NCI-H524 (cell line): ENCODE data around the gene C9orf152.
"Not testable (repeated sequence)": the region's sequence is repeated elsewhere in the genome, so short reads cannot be mapped to it uniquely, and the experiment has no call there.

Experiments used
- DNase-seq, 2 experiments: peaks; one replicate each; lab custom pipeline; 2025; lab: John Stamatoyannopoulos, UW

Gene C9orf152

GRCh38 chr9:110208031-110208430 is at the start of gene C9orf152:
Gene C9orf152, minus strand, starts transcription at chr9:110208159. Its CDS starts 580 bp downstream, at chr9:110207579.
- no peak for DNase-seq

GRCh38 chr9:110257097-110257841 is 49.3 kb upstream of the C9orf152 start:
- DNase-seq = no peak

- peak; percentile 86 to 92 for DNase-seq
Measured at GRCh38 chr9:110256380-110257096, 48.6 kb upstream of the C9orf152 start, which contains the start of gene TXN. Gene TXN, minus strand, starts transcription at chr9:110256507. Its CDS starts 72 bp downstream, at chr9:110256435.

GRCh38 chr9:110255463-110256379 is 47.8 kb upstream of the C9orf152 start:
- peak; percentile 61 to 64 for DNase-seq

GRCh38 chr9:110255034-110255462 is 47.1 kb upstream of the C9orf152 start:
- peak in 1 of 2 experiments; percentile 50 for DNase-seq

- DNase-seq = no peak
Measured at GRCh38 chr9:110254500-110254899, 46.5 kb upstream of the C9orf152 start.

GRCh38 chr9:110252509-110253139 is 44.7 kb upstream of the C9orf152 start:
- no peak for DNase-seq

GRCh38 chr9:110251770-110252169 is 43.8 kb upstream of the C9orf152 start:
- not testable (repeated sequence) for DNase-seq

- DNase-seq = no peak
Measured at GRCh38 chr9:110251212-110251611, 43.3 kb upstream of the C9orf152 start.

GRCh38 chr9:110249603-110250002 is 41.6 kb upstream of the C9orf152 start:
- DNase-seq = no peak

GRCh38 chr9:110248361-110248760 is 40.4 kb upstream of the C9orf152 start:
- no peak for DNase-seq

GRCh38 chr9:110246214-110246613 is 38.3 kb upstream of the C9orf152 start:
- DNase-seq = no peak

GRCh38 chr9:110244616-110245015 is 36.7 kb upstream of the C9orf152 start:
- no peak for DNase-seq

GRCh38 chr9:110241858-110242321 is 33.9 kb upstream of the C9orf152 start:
- no peak for DNase-seq

GRCh38 chr9:110241260-110241857 is 33.4 kb upstream of the C9orf152 start:
- DNase-seq = no peak

GRCh38 chr9:110240198-110240597 is 32.2 kb upstream of the C9orf152 start:
- no peak for DNase-seq

- DNase-seq = no peak
Measured at GRCh38 chr9:110228321-110228720, 20.4 kb upstream of the C9orf152 start.

GRCh38 chr9:110224583-110224982 is 16.6 kb upstream of the C9orf152 start:
- DNase-seq = no peak

- no peak for DNase-seq
Measured at GRCh38 chr9:110220809-110221208, 12.8 kb upstream of the C9orf152 start.

- peak; percentile 5 to 48 for DNase-seq
Measured at GRCh38 chr9:110217656-110218099, 9.7 kb upstream of the C9orf152 start.
